Activated CD4-positive, alpha-beta T cell treated with anti-CD3 and anti-CD28 coated beads, Interleukin-2, amount 50 U/mL, for 24 hours (primary cell): ENCODE results near the gene PODNL1.

Experiments used
- DNase-seq, 2 donors: peaks; one replicate each; pipeline ENCODE4 v3.0.0-alpha.2; 2020; ENCODE audit warnings: low read depth in 1 of 2, low spot score in 1 of 2

PODNL1 gene

DNA sequence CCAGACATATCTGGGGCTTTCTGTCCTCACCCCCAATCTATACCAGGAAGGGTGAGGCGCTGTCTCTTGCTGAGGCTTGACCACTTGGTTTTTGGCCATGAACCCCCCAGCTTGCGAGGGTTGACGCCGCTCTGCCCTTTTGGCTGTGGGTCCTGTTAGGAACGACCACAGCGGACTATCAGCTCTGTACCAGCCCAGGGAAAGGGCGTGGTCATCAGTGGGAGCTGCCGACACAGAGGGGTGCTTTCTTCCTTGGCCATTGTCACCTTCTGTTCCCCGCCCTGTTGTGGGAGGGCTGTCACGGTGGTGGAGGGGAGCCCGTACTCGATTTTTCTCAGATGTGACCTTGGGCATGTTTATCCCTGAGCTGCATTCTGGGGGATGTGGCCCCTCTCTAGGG, 19.8 kb upstream of the PODNL1 start:
- no peak for DNase-seq

DNA sequence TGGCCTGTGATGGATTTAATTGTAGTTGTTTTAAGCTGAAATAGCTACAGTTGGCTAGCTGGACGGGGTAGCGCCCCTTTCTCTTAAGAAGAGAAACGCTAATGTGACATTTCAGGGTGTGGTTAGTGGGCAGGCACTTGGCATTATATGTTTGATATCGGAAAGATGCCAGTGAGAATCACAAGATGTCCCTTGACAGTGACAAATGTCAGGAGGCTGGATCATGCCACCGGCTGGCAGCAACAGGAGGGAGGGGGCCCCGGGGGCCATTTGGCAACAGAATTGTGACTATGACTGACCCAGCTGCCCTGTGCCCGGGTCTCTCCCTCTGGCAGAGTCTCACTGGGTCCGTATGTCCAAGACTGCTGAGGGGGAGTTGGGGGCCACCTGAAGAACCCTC, 18.8 kb upstream of the PODNL1 start:
- DNase-seq = no peak

DNA sequence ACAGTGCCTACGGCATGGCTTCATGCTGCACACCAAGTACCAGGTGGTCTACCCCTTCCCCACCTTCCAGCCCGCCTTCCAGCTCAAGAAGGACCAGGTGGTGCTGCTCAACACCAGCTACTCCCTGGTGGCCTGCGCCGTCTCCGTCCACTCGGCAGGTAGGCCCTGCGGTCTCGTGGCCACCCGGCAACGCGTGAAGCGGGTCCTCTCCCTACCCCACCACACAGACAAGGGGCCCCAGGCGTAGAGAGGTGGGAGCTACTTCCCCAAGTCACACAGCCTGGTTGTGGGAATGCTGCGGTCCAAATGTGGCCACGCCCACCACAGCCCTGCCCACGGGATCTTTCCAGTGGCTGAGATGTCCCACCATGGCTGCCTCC, 18.1 kb upstream of the PODNL1 start:
- no peak for DNase-seq

DNA sequence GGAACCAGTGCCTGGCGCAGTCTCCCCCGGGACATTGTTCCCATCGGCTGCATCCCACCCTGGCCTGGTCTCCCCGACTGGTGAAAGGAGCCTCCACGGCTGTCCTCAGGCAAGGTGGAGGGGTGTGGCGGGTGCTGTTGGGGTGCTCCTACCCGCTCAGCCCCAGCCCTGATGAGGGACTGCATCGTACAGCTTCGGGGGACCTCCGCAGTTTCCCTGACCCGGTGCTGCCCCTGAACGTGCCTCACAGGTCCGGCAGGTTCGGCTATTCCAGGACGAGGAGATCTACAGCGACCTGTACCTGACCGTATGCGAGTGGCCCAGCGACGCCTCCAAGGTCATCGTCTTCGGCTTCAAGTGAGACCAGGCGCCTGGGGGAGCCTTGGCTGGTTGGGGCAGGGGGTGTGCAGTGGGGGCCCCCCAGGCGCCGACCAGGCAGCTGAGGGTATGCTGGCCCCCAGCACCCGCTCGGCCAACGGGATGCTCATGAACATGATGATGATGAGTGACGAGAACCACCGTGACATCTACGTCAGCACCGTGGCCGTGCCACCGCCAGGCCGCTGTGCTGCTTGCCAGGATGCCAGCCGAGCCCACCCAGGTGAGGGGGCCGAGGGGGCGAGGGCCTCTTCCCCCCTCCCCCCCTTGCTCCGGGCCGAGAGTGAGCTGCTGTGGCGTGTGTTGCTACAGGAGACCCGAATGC, 17.6 kb upstream of the PODNL1 start:
- no peak for DNase-seq

DNA sequence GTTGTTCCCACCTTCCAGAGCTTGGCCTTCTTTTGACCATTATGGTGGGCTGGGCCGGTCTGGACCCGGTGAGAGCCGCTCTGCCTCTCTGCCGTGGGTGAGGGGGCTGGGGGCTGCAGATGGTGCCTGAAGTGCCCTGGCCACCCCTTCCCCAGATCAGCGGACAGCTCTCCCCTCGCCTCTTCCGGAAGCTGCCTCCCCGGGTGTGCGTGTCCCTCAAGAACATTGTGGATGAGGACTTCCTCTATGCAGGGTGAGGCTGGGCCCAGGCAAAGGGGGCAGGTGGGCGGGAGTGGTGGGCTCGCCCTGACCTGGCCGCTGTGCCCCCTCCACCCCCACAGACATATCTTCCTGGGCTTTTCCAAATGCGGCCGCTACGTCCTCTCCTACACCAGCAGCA, 16.0 kb upstream of the PODNL1 start:
- DNase-seq = no peak

DNA sequence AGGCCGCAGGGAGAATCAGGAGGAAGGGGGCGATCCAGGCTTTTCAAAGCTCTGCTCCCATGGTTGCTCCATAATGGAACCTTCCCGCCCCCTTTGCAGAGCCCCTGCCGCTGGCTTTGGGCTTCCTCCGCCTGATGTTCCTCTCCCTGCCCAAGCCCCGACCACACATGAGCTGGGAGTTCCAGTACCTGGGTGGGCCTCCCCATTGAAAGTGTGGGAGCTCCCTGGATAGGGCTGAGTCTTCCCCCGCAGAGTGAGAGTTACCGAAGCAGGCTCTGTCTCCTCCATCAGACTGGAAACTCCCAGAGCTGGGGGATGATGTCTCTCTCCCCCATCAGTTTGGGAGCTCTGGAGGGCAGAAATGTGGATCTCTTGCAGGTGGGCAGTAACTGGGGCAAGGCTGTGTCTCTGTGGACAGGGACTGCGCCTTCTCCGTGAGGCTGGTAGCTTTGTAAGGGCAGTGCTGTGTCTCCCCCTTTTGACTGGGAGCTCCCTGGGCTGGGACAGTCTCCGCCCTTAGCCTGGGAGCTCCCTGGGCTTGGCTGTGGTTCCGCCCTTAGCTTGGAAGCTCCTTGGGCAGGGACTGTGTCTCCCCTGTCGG, 14.8 kb upstream of the PODNL1 start:
- no peak for DNase-seq

DNA sequence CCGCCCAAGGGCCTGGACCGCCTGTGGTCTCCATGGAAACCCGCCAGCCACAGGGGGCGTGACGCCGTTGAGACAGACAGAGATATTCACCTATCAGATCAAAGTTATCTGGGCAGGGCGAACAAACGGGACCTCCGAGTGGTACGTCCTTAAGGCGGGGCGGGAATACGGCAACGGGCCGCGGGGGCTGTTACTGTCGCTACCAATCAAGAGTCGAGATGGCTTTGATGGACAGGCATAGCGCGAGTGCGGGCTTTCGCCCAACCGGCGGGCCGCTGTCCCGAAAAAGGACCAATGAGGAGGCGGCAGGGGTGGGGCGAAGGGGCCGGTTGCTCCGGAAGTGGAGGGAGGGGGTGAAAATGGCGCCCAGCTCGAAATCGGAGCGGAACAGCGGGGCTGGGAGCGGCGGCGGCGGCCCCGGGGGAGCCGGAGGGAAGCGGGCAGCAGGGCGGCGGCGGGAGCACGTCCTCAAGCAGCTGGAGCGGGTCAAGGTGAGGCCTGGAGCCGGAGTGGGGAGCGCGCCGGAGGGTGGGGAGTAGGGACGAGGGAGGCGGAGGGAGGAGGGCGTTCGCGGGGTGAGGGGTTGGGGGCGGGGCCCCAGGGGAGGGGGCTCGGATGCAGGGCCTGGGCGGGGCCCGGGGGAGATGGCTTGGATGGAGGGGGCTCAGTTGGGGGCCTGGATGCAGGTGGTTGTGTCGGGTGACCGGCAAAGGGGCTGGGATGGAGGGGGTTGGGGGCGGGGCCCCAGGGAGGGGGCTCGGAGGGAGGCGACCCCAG, 14.1 kb upstream of the PODNL1 start, which contains the start of gene DCAF15:
DCAF15 (plus strand) TSS at position 356 of the 777 bp plus-strand sequence; CDS start at position 360, 4 bp downstream.
- DNase-seq = peak; percentile 93 to 99

DNA sequence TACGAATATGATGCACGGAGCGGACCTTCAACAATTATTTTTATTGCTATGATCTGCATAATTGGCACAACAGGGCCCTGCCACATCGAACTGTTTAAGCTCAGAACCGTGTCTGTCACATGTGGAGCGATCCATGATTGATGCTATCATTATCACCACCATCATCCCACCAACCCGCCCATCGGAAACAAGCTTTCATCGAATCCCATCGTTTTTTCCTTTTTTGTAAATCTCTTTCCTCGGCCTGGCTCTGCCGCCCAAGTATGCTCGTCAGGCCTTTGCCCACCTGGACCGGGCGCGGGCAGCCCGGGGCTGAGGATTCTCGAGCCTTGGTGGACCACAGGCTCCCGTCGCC, 13.6 kb upstream of the PODNL1 start:
- DNase-seq = no peak

DNA sequence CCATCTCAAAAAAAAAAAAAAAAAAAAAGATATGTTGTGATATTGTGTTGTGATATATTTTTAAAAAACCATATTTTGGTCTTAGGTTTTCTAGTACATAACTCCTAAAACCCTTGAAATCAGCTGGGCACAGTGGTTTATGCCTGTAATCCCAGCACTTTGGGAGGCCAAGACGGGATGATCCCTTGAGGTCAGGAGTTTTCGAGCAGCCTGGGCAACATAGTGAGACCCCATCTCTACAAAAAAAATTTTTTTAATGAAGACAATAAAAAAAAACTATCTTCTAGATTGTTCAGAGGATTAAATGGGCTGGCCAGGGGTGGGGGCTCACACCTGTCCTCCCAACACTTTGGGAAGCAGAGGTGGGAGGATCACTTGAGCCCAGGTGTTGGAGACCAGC, 12.8 kb upstream of the PODNL1 start:
- DNase-seq = no peak

DNA sequence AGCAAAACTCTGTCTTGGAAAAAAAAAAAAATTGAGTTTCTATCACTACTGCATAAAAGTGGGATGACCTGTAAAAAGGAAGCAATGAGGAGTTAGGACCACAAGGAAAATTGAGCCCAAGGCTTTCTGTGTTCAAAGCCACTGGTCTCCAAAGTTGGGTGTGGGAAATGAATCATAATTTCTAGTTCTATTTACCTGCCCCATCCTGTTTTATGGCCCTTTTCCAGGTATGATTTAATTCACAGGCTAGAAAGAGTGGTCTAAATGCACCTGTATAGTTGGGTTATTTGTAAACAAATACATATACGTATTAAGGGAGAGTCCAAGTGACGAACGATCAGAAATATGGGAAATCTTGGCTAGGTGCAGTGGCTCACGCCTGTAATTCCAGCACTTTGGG, 8.2 kb upstream of the PODNL1 start:
- DNase-seq = no peak

DNA sequence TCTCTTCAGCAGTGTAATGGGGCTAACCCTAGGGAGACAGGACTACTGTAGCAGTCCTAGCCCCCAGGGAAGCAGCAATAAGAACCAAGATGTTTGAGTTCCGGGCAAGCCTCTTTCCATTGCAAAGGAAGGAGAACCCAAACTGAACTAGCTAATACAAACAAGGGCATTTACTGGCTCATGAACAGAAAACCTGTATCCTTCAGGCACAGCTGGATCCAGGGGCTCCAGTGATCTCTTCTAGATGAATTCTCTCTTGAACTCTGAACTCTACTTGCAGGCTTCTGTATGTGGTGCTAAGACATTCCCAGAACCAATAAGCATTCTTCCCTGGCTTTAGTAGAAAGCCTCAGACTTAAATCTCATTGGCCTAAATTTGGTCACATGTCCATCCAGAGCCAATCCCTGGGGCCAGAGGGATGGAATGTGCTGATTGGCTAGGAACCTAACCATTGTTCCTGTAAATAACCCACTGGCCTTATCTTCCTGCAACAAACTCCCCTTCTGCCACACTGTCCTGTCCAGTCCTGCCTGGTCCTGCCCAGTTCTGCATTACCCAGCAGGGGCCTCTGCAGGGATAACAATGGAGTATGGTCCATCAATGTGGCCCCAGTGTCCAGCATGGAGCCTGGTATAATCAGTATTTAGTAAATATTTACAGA, 3.9 kb upstream of the PODNL1 start:
- DNase-seq = no peak

DNA sequence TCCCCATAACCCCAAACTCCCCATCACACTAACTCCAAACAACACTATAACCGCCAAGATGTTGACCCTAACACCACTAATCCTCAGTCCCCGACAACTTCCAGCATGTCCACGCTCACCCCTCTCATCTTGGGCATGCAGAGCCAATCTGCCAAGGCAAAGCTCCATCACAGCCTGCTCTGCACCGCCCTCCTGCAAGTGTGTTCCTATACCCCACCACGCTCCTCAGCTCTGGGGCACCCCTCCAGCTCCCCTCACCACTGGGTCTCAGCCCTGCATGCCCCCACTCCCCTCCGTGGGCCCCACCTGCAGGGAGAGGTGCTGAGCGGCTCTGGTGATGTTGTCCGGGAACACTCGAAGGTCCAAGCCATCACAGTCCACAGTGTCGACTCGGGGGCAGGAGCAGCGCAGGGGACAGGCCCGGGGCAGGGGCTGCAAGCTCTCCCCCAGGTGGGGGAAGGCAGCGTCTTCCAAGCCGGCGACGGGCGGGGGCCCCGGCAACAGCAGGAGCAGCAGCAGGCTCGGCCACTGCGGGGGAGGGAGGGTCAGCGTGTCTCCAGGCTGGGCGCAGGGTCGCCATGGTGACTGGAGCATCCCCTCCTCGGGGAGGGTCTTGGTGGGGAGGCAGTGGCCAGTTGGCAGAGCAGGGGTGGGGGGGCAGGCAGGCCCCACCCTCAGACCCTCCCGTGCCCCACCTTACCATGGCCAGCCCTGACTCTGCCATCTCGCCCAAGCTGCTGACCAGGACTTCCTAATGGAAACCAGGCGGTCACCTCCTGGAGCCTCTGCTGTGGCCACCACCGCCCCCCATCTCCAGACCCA, 527 bp downstream of the PODNL1 start:
- no peak for DNase-seq

DNA sequence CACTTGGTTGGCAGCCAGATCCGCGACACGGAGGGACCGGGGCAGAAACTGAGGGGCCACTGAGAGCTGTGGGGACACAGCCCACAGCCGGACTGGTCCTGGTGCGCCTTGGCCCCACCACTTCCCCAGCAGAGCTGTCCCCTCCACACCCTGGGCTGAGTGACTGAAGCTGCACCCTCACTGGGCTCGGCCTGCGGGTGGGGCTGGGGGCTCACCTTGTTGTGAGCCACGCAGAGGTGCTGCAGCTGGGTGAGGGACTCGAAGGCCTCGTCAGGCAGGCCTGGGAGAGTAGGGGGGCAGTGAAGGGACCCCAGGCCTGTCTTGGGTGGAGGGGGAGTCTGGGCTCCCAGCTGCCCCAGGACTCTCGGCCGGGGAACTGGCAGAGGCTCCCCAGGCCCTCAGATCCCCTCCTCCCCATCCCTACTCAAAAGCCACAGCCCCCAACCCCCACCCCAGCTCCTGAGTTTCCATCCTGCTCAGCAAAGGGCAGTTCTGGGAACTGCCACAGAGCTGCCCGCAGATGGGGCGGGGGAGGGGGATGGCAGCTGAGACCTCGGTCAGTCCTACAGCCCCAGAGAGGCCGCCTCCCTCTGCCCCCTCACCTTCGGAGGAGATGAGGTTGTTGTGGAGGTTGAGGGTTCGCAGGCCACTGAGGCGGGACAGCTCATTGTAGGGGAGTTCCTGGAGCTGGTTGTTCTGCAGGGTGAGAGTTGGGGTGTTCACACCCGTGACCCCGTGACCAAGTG, 2.3 kb downstream of the PODNL1 start:
- no peak for DNase-seq

DNA sequence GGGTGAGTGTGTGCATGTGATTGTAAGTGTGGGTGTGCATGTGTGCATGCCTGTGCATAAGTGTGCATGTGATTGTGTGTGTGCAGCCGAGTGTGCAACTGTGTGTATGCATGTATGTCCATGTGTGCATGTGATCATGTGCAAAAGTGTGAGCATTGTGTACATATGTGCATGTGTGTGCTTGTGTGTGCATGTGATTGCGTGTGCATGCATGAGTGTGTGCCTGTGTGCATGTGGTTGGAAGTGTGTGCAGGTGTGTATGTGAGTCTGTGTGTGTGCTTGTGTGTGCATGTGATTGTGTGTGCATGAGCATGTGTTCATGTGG, 3.5 kb downstream of the PODNL1 start:
- no peak for DNase-seq

DNA sequence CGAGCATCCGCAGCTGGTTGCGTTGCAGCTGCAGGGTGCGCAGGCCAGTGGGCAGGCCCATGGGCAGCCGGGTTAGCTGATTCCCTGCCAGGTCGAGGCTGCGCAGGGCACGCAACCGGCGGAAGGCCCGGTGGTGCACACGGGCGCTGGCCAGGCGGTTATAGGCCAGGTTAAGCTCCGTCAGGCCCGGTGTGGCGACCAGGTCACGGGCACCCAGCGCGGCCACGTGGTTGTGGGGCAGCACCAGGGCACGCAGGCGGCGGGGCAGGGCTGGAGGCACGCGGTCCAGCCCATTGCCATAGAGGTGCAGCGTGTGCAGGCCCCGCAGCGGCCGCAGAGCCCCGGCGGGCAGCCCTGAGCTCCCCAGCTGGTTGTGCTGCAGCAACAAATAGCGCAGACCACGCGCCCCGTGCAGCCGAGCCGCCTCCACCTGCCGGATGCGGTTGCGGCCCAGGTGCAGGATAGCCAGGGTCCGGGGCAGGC, 5.3 kb downstream of the PODNL1 start:
- DNase-seq = no peak

DNA sequence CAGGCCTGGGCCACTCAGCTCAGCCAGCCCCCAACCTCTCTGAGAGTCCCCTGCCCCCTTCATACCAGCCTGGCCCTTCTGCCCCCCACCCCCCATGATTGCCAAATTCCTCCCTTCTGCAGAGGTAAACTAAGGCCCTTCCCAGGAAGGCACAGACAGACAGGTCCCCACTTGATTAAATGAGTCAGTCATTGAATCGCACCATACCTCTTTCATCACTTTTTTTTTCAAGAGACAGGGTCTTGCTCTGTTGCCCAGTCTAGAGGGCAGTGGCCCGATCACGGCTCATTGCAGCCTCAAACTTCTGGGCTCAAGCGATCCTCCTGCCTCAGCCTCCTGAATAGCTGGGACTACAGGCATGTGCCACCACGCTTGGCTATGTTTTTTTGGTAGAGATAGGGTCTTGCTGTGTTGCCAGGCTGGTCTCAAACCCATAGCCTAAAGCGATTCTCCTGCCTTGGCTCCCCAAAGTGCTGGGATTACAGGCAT, 6.0 kb downstream of the PODNL1 start:
- DNase-seq = no peak

DNA sequence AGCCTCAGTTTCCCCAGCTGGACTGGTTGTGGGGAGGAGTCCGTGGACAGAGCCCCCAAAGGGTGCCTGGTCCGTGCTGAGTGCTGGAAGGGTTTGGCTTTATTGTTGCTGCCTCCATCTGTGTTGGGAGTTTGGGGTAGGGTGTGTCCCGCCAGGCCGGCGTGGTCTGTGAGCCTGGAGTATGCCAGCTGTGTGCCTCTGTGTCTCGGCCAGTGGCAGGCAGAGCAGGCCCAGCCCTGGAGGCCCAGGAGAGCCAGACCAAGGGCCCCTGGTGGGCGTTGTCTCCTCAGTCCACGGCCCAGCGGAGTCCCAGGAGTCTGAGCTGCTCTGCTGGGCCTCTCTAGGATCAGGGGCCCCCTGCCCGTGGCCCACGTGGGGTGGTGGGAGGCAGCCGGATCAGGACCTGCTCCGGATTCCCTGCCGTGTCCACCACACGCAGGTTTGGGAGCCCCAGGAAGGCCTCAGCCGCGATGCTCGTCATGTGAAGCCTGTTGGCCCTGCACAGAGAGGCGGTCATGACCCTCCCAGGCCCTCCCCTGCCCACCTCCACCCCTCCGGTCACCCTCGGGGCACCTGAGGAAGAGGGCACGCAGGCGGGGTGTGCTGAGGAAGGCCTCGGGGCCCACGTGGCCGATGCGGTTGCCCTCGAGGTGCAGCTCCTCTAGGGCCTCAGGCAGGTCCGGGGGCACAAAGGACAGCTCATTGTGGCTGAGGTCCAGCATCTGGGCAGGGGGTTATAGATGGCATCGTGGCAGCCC, 6.6 kb downstream of the PODNL1 start:
- DNase-seq = no peak

DNA sequence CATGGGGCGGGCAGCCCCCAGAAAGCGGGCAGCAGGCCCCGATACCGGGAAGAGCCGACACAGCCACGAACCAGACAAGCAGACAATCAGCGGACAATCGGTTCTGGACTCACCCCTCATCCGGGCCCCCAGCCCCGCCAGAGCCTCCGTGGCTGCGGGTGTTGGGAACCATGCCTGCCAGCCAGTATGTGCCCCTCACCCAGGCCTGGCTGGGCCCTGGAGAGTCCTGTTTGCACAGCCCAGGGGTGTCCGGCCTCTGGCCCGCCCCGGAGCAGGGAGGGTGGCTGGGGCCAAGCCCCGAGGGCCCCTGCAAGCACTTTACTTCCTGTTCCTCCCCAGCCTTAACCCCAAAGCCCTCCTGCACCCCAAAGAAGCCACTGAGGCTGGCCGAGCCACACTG, 7.8 kb downstream of the PODNL1 start:
- no peak for DNase-seq

DNA sequence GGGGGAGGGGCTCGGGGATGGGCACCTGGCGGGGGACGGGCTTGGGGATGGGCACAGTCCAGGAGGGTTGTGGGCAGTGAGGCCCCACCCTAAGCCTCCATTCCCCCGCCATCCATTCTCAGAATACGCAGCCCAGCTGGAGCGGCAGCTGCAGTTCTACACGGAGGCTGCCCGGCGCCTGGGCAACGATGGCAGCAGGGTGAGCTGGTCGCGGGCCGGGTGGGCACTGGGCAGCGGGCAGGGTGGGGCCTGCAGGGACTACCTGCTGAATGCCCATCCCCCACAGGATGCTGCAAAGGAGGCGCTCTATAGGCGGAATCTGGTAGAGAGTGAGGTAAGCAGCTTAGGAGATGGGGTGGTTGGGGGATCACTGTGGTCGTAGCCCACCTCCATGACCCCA, 8.3 kb downstream of the PODNL1 start:
- no peak for DNase-seq
